RWPE2 (cell line): Measurements from ENCODE around the gene BCL11B.

Experiments
- ATAC-seq: fragments of 200-7000 bp; cut with Tn5 transposase; 3 replicates; pipeline ENCODE4 v1.9.1; 2021; ENCODE audit warnings: low read depth
- DNase-seq: peaks from one replicate; pipeline ENCODE4 v3.0.0-alpha.2; 2020; ENCODE audit warnings: low spot score
- H3K27ac ChIP-seq: fragments of 450-650 bp; 2 replicates; pipeline ENCODE4 v1.5.1; 2017; ENCODE audit warnings: mild to moderate bottlenecking; ENCODE audit not compliant: poor library complexity, severe bottlenecking
- H3K27me3 ChIP-seq: fragments of 250-450 bp; sonication (Bioruptor Pico); 2 replicates; pipeline ENCODE4 v1.5.1; 2021; ENCODE audit warnings: mild to moderate bottlenecking, moderate library complexity; ENCODE audit not compliant: insufficient read depth, poor library complexity, severe bottlenecking
- H3K36me3 ChIP-seq: fragments of 250-450 bp; sonication (Bioruptor Pico); 2 replicates; pipeline ENCODE4 v1.5.1; 2020; ENCODE audit warnings: low read depth, mild to moderate bottlenecking, moderate library complexity
- H3K4me1 ChIP-seq: fragments of 250-450 bp; sonication (Bioruptor Pico); 2 replicates; pipeline ENCODE4 v1.5.1; 2021; ENCODE audit warnings: mild to moderate bottlenecking, moderate library complexity; ENCODE audit not compliant: insufficient read depth, poor library complexity, severe bottlenecking
- H3K4me3 ChIP-seq: fragments of 250-450 bp; sonication (Bioruptor Pico); 2 replicates; pipeline ENCODE4 v1.5.1; 2021; ENCODE audit warnings: mild to moderate bottlenecking, moderate library complexity; ENCODE audit not compliant: severe bottlenecking
- H3K9me3 ChIP-seq: fragments of 250-450 bp; sonication (Bioruptor Pico); 2 replicates; pipeline ENCODE4 v1.5.1; 2021; ENCODE audit warnings: mild to moderate bottlenecking, moderate library complexity; ENCODE audit not compliant: severe bottlenecking
- CTCF ChIP-seq: fragments of 450-650 bp; IDR thresholded peaks from one replicate; pipeline ENCODE4 v1.5.1; 2017; ENCODE audit warnings: mild to moderate bottlenecking, moderate library complexity; ENCODE audit not compliant: poor library complexity, severe bottlenecking

Gene BCL11B

GRCh38 chr14:99182548-99183250 lies 89.3 kb downstream of the BCL11B start:
- no peaks in the 10 kb centered on the region for H3K27me3 ChIP-seq
- no peaks in the 10 kb centered on the region for H3K9me3 ChIP-seq
- no peaks in the 10 kb centered on the region for H3K36me3 ChIP-seq
- no peak for ATAC-seq
- H3K4me1 ChIP-seq = no peaks in the 10 kb centered on the region
- H3K27ac ChIP-seq = no peak overlapping the region
- no peak for DNase-seq
- H3K4me3 ChIP-seq = no peak overlapping the region
- no peak for TF ChIP-seq CTCF

DNA sequence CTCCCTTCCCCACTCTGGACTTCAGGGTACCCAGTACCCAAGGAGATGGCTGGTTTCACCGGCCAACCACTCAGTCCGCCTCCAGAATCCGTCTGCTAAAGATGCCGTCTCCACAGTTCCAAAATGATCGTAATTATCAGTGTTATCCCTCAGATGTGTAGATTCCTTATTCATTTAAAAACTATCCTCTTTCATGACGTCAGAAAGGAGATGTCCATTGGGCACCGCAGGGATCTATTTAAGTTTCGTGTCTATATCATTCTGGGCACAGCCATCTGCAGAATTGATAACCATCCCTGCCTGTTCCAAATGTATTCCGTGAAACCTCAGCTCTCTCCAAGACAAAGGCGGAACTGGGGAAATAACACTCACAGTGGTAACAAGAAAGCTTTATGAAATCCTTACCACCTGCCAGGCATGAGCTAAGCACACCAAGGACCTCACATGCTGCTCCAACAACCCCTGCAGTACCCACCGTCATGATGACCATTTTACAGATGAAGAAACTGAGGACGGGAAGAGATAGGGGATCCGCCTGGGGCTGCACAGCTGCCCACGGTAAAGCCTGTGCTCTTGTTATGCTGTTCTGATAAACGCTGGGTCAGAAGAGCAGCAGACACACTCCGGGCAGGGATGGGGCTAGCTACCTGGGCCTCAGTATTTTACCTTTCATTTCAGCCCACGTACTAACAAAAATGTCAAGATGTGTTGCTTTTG lies 90.0 kb downstream of the BCL11B start:
- Histone ChIP-seq H3K27me3 (no peaks in the 10 kb centered on the region), H3K4me1 (no peaks in the 10 kb centered on the region), H3K4me3 (no peak overlapping the region), H3K27ac (no peak overlapping the region), H3K36me3 (no peaks in the 10 kb centered on the region), H3K9me3 (no peaks in the 10 kb centered on the region)
- DNase-seq (no peak), ATAC-seq (no peak)
- no peak for TF ChIP-seq CTCF

DNA sequence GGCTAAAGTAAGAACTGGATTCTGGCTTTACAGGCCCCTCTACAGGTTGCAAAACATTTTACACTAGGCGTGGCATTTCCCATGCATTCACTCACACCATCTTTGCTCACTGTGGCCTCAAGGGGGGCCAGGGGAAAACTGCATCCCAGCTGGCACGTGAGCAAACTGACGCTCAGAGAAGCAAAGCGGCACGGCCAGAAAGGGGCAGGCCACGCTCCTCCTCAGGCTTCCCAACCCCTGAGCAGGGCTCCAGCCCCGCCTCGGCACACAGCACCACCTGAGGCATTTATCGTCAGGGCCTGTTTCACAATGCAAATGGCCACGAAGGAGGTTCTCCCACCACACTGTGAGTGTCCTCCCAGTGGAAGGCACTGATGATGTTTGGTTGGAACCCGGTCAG lies 90.8 kb downstream of the BCL11B start:
- no peaks in the 10 kb centered on the region for H3K4me1 ChIP-seq
- ATAC-seq = no peak
- TF ChIP-seq CTCF = no peak
- H3K27me3 ChIP-seq = no peaks in the 10 kb centered on the region
- H3K27ac ChIP-seq = no peak overlapping the region
- H3K9me3 ChIP-seq = no peaks in the 10 kb centered on the region
- no peak for DNase-seq
- H3K4me3 ChIP-seq = no peak overlapping the region
- no peaks in the 10 kb centered on the region for H3K36me3 ChIP-seq

GRCh38 chr14:99179946-99180345 lies 92.1 kb downstream of the BCL11B start:
- no peak overlapping the region for H3K27ac ChIP-seq
- H3K4me3 ChIP-seq = no peak overlapping the region
- H3K4me1 ChIP-seq = no peaks in the 10 kb centered on the region
- TF ChIP-seq CTCF = no peak
- no peaks in the 10 kb centered on the region for H3K36me3 ChIP-seq
- no peaks in the 10 kb centered on the region for H3K9me3 ChIP-seq
- H3K27me3 ChIP-seq = no peaks in the 10 kb centered on the region
- peak; percentile 35 for DNase-seq
- no peak for ATAC-seq

DNA sequence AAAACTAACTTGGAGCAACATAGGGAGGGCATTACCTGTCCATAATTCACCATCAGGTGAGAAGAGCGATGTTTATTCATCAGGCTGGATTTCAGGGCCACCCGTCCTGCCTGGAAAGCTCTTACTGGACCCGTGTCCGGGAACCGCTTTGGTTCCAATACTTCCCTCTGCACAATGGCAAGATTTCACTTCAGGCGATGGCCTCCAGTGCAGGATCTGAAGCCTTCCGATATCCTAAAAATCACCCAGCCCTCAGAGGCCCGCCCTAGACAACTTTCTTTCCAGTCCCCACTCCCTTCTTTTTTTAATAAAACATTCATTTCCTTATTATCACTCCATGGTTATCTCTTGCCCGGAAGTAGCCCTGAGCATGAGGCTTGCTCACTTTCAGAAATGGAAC lies 92.5 kb downstream of the BCL11B start:
- DNase-seq = peak; percentile 20
- Histone ChIP-seq H3K9me3 (no peaks in the 10 kb centered on the region), H3K4me3 (no peak overlapping the region), H3K4me1 (no peaks in the 10 kb centered on the region), H3K27me3 (no peaks in the 10 kb centered on the region), H3K27ac (no peak overlapping the region), H3K36me3 (no peaks in the 10 kb centered on the region)
- TF ChIP-seq CTCF = no peak
- no peak for ATAC-seq
